DOHH2 (cell line): ENCODE results near the gene ABAT.

Experiments used
- CTCF ChIP-seq: fragments of 200-600 bp; sonication (generic); IDR thresholded peaks from one replicate; pipeline ENCODE4 v1.5.1; 2014; ENCODE audit warnings: antibody characterized with exemption, mild to moderate bottlenecking, low read depth, low read length; ENCODE audit not compliant: poor library complexity, severe bottlenecking
- EZH2phosphoT487 ChIP-seq: fragments of 200-600 bp; sonication (generic); IDR thresholded peaks from 2 replicates; pipeline ENCODE4 v1.6.1; 2017; ENCODE audit warnings: borderline replicate concordance, mild to moderate bottlenecking, antibody characterized with exemption, low read length, moderate library complexity, mixed read lengths

- no peak for TF ChIP-seq CTCF
- no peak for TF ChIP-seq EZH2phosphoT487
Observed at GRCh38 chr16:8808009-8808408, 133.6 kb downstream of the ABAT start.
